Measurements from ENCODE around the gene CGB1.

CGB1 gene

GRCh38 chr19:48993175-48994034 lies 43.3 kb downstream of the CGB1 start, which contains the start of the genes GYS1 and RUVBL2:
Gene GYS1, minus strand, starts transcription at chr19:48993309. Its CDS starts 197 bp downstream, at chr19:48993112.
Gene RUVBL2, plus strand, starts transcription at chr19:48993887. Its CDS starts 25 bp downstream, at chr19:48993912.
- DNase-seq (ENCODE audit: low spot score), result peak; percentile 100

- DNase-seq (ENCODE audit: low spot score), result peak; percentile 29
Measured at GRCh38 chr19:48992581-48993174, 44.0 kb downstream of the CGB1 start.

- DNase-seq (ENCODE audit: low spot score), result peak; percentile 56
Measured at GRCh38 chr19:48991873-48992580, 44.7 kb downstream of the CGB1 start.

GRCh38 chr19:48991011-48991609 lies 45.6 kb downstream of the CGB1 start:
- DNase-seq (ENCODE audit: low spot score), result no peak

GRCh38 chr19:48990400-48990799 lies 46.3 kb downstream of the CGB1 start:
- no peak for DNase-seq (ENCODE audit: low spot score)

GRCh38 chr19:48989701-48990291 lies 46.9 kb downstream of the CGB1 start:
- DNase-seq (ENCODE audit: low spot score), result peak; percentile 54

- no peak for DNase-seq (ENCODE audit: low spot score)
Measured at GRCh38 chr19:48988860-48989259, 47.8 kb downstream of the CGB1 start.

- no peak for DNase-seq (ENCODE audit: low spot score)
Measured at GRCh38 chr19:48988286-48988685, 48.4 kb downstream of the CGB1 start.

GRCh38 chr19:48987323-48987722 lies 49.4 kb downstream of the CGB1 start:
- no peak for DNase-seq (ENCODE audit: low spot score)

- DNase-seq (ENCODE audit: low spot score), result no peak
Measured at GRCh38 chr19:48986211-48986610, 50.5 kb downstream of the CGB1 start.

- no peak for DNase-seq (ENCODE audit: low spot score)
Measured at GRCh38 chr19:48985711-48986110, 51.0 kb downstream of the CGB1 start.
